ENCODE data around the gene DCUN1D2. TPM values are rescaled to one million over a fixed set of nuclear protein-coding genes. Genes with fewer than 3 reads are reported as not detected.

DCUN1D2 gene
- total RNA-seq (2014; rRNA removed; shearing (Covaris generic)) = 6.3 and 12.7 TPM in 2 replicates

DNA sequence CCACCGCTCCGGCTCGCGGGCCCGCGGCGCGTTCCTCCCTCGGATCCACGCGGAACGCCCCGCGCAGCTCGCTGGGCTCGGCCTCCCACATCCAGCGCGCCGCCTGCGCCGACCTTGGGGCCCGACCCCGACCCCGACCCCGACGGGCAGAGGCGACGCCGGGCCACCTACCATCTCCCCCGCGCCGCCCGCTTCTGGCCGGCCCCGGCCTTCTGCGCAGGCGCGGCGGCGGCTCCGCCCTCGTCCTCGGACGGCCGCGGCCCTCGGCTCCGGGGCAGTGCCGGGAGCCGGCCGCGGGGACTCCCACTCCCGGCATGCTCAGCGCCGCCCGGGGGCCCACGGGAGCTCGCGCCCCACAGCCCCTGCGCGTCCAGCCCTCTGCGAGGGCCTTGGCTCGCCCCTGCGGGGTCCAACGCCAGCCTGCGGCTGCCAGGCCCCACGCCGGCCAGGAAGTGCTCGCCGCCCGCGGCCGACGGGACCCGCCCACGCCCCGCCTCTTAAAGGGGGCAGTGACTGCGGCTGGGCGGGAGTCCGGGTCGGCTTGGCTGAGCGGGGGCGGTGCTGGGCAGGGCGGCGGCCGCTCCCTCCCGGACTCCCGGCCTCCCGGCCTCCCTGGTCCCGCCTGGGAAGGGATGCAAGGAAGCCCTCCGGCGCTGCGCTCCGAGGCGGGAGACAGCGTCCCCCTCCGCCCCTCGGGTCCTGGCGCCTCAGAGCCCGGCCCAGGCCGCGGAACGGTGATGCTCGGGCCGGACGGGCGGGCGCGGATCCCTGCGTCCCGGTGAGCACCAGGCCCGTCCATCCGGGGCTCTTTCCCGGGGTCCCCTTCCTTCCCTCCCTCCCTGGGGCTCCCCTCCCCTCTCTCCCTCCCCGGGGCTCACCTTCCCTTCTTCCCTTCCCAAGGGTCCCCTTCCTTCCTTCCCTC is at the start of gene DCUN1D2:
Gene DCUN1D2, minus strand, starts transcription at position 216 of the 922 bp plus-strand sequence. Its CDS starts 42 bp downstream, at position 174.
- peak; percentile 94 for DNase-seq (ENCODE audit: low spot score)
- in situ Hi-C loops (cut with HindIII; ENCODE audit: low sequenced_read_pairs) = no loop called here

DNA sequence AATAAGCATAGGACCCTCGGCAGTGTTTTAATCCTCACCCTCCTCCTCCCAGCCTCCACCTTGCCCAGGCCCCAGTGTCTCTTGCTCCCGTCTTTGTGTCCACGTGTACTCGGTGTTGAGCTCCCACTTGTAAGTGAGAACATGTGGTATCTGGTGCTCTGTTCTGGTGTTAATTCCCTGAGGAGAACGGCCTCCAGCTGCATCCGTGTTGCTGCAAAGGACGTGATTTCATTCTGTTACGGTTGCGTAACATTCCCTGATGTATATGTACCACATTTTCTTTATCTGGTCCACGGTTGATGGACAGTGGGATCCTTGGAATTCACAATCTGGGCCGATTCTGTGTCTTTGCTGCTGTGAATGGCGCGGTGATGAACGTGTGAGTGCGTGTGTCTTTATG is 49.3 kb upstream of the DCUN1D2 start:
- in situ Hi-C loops (cut with HindIII; ENCODE audit: low sequenced_read_pairs) = no loop called here
- no peak for DNase-seq (ENCODE audit: low spot score)

DNA sequence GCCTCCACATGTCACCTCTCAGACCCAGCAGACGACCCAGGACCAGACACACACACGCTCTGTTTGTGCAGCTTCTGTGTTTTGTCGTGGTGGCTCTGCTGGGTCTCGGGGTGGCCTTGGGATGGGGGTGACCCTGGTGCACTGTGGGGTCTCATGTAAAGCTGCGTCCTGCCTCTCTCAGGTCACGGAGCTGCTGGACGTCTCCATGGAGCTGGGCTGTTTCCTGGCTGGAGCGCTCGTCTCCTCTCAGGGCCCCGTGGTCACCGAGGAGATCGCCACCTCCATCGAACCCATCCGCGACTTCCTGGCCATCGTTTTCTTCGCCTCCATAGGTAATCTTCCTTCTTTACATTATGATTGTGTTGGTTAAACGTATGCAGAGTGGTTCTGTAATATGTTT is 48.7 kb upstream of the DCUN1D2 start:
- in situ Hi-C loops (cut with HindIII; ENCODE audit: low sequenced_read_pairs) = no loop called here
- no peak for DNase-seq (ENCODE audit: low spot score)

DNA sequence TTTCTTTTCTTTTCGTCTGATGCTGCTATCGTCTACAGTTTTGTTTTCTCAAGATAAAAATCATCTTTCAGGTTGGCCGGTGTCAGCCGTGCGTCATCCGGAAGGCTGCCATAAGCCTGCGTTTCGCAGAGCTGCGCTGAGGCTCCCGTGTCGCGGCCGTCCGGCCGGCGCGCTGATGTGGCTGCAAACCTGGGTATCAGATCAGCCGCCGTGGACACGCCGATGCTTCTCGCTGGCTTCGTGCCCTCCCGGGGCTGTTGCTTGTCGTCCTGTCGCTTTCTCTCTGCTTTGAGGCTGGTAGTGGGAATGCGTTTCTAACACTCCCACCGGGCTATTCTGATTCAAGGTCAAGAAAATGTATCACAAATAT is 48.2 kb upstream of the DCUN1D2 start:
- in situ Hi-C loops (cut with HindIII; ENCODE audit: low sequenced_read_pairs) = no loop called here
- peak; percentile 25 for DNase-seq (ENCODE audit: low spot score)

DNA sequence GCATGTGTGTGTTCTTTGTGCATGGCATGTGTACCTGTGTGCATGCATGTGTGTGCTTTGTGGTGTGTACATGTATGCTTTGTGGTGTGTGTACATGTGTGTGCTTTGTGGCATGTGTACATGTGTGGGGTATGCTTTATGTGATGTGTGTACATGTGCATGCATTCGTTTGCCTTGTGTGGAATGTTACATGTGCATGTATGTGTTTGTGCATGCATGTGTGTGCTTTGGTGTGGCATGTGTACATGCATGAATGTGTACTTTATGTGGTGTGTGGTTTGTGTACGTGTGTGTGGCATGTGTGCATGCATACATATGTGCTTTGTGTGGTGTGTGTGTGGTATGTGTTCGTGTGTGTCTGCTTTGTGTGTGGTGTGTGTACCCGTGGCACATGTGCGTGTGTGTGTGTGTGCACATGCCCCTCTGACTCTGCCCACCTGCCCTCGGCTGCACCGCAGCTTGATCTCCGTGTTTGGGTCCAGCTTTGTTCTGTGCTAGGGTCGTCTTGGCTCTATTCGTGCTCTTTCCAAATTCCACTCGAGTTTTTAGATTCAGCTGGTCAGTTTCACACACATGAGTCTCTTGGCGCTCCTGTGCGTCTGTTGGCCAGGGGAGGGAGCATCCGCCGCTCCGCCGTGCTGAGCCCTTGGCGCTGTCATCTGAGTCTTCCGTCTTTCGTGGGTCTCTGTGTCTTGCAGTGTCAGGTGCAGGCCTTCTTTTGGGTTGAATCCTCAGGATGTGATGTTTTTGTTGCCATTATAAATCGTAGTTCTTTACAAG is 47.6 kb upstream of the DCUN1D2 start:
- in situ Hi-C loops (cut with HindIII; ENCODE audit: low sequenced_read_pairs) = no loop called here
- no peak for DNase-seq (ENCODE audit: low spot score)

DNA sequence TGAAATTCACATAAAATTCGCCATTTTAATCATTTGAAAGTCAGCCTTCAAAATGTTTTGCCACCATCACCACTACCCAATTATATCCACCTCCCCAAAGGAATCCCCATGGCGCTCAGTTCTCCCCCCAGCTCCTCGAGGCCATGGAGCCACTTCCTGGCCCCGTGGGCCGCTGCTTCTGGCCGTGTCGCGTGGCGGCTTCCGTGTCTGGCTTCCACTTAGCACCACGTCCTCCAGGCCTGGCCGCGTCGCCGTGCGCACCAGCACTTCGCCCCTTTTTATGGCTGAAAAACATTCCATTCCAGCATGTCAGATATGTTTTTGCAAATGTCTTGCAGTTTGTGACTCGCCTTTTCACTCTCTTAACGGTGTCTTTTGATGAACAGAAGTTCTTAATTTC is 46.7 kb upstream of the DCUN1D2 start:
- in situ Hi-C loops (cut with HindIII; ENCODE audit: low sequenced_read_pairs) = no loop called here
- no peak for DNase-seq (ENCODE audit: low spot score)

DNA sequence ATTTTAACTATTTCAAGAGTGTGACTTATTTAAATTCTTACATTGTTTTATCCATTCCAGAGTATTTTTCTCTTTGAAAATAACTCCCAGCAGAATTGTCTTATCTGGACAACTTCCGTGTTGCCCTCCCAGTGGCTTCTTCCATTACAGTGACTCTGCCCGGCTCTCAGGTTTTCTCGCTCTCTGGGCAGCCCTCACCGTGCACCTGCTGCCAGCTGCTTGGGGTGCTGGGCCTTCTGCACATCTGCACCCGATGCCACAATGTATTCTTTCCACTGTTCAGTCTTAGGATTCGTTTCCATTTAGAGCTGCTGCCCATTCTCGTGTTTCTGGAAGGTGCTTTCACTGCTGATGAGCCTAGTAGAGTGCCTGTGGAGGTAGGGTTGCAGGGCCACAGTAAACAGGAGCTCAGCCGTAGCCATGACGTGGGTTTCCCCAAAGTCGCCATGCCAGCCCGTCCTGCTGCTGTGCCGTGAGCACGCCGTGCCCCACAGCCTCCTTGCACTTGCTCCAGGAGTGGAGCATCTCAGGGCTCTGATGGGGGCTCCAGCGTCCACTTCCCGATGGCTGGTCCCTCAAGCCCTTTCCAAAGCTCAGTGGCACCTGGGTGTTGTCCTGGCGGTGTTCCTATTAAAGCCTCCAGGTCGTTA is 46.1 kb upstream of the DCUN1D2 start:
- in situ Hi-C loops (cut with HindIII; ENCODE audit: low sequenced_read_pairs) = no loop called here
- no peak for DNase-seq (ENCODE audit: low spot score)

DNA sequence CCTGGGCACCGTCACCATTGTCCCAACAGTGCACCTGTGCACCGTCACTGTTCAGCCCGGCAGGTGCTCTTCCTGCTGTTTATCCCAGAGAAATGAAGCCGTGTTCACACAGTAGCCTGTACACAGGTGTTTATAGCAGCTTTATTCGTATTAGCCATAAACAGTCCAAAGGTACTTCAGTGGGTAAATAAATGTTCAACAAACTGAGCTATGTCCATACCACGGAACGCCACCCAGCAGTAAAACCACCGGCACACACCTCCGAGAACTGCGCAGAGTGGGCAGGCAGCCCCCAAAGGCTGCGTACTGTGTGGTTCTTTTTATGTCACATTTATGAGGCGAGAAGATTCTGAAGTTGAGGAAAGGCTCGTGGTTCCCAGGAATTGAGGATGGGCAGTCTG is 44.9 kb upstream of the DCUN1D2 start:
- in situ Hi-C loops (cut with HindIII; ENCODE audit: low sequenced_read_pairs) = no loop called here
- DNase-seq (ENCODE audit: low spot score) = no peak

DNA sequence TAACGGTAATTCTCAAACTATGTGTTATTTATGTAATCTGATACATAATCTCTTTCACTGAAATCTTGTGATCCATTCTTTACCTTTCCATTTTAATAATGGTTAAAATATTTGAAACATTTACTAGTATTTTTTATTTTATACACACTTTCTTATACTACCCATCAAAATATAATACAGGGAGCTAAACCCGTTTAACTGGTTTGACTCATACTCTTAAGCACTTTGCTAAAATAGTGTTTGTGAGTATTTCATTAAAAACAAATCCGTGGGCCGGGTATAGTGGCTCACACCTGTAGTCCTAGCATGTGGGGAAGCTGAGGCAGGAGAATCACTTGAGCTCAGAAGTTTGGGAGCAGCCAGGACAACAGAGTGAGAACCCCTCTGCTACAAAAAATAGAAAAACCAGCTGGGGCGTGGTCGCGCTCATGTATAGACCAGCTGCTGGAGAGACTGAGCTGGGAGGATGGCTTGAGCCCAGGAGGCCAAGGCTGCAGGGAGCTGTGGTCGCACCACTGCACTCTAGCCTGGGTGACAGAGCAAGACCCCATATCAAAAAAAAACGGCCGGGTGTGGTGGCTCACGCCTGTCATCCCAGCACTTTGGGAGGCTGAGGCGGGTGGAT is 43.8 kb upstream of the DCUN1D2 start:
- in situ Hi-C loops (cut with HindIII; ENCODE audit: low sequenced_read_pairs) = no loop called here
- no peak for DNase-seq (ENCODE audit: low spot score)

DNA sequence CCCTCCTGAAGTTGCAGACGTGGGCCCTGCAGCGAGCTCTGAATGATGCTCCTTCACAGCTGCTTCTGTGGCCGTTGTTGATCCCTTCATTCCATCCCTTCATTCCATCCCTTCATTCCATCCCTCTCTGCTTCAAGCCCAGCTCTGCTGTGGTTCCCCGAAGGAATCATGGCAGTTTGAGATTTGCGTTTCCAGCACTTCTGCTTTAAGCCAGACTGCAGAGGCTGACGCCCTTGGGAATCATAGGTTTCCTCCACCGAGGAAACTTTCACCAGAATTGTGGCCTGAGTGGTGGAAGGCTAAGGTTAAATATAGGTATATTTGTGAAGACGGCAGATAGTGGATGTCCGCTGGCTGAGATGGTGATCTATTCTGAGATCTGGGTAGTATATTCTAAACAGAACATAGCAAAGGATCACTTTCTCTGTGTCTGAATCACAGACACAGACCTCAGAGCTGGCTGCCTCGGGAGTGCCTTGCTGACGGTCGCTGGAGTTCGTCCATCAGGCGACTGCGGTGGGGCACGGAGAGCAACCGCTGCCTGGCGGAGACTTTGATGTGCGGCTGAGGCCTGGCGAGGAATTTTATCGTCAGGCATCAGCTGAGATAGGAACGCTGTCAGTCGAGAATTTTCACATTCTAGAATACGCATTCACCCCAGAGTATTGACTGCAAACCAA is 42.8 kb upstream of the DCUN1D2 start:
- DNase-seq (ENCODE audit: low spot score) = no peak
- in situ Hi-C loops (cut with HindIII; ENCODE audit: low sequenced_read_pairs) = no loop called here

DNA sequence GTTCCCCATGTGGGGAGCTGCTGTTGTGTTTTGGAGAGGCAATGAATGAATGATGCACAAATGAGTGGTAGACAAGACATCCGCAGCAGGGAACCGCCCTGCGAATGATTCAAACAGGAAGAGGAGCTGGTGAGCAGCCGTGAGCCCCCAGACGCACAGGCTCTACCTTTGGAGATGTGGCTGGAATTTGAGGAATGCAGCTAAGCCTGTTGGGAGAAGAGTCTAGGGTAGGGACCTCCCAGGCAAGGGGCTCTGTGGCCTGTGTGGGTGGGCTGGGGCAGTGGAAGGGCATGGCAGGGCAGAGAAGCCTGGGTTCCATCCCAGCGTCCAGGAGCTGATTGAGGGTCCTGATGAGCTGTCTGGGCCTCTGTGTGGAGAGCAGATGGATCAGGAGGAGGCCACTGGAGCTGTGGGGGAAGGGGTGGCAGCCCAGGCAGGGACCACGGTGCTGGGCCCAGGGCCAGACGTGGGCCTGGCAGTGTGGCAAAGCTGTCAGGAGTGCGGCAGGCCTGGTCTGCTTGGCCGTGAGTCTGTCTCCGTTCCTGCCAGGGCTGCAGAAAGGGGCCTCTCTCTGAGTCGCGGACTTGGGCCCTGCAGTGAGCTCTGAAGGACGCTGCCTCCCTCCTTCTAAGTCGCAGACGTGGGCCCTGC is 41.8 kb upstream of the DCUN1D2 start:
- in situ Hi-C loops (cut with HindIII; ENCODE audit: low sequenced_read_pairs) = no loop called here
- DNase-seq (ENCODE audit: low spot score) = peak; percentile 34

DNA sequence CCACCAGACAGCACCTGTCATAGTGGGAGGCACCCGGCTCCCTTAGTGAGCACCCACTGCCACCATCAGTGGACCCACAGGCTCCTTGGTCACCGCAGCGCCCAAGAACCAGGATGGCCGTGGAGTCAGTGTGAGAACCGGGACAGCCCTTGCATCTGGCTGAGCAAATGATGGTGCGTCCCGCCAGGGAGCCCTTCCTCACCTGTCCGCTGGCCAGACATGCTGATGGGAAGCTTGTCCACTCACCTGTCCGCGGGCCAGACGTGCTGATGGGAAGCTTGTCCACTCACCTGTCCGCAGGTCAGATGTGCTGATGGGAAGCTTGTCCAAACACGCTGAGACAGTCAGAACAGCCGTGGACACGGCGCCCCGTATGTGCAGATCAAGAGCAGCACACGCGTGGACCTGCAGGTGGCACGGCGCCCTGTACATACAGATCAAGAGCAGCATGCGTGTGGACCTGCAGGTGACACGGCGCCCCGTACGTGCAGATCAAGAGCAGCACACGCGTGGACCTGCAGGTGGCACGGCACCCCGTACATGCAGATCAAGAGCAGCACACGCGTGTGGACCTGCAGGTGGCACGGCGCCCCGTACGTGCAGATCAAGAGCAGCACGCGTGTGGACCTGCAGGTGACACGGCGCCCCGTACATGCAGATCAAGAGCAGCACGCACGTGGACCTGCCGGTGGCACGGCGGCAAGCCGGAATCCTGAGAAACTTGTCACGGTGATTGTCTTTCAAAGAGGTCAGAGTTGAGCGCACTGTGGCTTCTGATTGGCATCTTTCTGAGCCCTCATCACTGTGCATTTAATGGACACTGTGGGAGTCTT is 40.7 kb upstream of the DCUN1D2 start:
- in situ Hi-C loops (cut with HindIII; ENCODE audit: low sequenced_read_pairs) = no loop called here
- DNase-seq (ENCODE audit: low spot score) = no peak

DNA sequence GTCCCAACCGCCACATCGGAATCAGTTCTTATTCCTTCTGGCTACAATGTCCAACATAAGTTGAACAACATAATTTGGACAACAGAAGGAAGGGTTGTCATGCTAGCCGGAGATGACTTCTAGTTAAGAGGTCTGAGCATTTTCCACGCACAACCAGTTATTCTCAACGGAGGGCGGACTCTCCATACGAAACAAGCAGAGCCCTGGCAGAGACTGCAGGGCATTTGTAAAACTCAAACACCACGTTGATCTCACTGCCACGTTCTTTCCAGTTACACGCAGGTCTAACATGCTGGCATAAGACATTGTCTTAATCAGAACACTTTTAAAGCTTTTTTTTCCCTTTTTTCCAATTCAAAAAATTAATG is 38.3 kb upstream of the DCUN1D2 start:
- in situ Hi-C loops (cut with HindIII; ENCODE audit: low sequenced_read_pairs) = no loop called here
- no peak for DNase-seq (ENCODE audit: low spot score)

DNA sequence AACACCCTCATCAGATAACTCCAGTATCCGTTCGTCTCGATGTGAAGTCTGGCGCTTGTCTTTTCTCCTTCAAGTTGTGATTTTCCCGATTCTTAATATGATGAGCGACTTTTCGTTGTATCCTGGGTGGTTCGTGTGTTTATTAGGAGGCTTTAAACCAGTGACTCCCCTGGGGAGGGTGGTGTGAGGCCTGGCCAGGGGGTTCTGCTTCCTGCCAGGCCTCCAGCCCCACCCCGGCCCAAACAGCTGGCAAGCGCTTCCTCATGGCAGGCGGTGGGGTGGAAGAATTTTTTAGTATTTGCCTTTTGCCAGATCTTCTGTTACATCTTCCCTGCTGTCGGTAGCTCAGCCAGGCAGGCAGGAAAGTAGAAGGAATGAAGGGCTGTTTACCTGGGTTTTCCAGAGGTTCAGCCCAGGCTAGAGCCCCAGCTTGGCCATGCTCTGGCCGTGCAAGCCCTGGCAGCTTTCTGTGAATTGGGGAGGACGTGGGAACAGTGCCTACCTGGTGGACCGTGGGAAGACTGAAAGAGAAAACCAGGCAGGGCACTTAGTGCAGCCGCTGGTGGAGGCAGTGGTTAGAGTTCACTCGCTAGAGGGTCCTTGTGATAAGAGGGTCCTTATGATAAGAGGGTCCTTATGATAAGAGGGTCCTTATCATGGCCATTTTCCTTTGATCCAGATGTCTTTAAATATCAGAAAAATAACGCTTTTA is 37.7 kb upstream of the DCUN1D2 start:
- in situ Hi-C loops (cut with HindIII; ENCODE audit: low sequenced_read_pairs) = no loop called here

DNA sequence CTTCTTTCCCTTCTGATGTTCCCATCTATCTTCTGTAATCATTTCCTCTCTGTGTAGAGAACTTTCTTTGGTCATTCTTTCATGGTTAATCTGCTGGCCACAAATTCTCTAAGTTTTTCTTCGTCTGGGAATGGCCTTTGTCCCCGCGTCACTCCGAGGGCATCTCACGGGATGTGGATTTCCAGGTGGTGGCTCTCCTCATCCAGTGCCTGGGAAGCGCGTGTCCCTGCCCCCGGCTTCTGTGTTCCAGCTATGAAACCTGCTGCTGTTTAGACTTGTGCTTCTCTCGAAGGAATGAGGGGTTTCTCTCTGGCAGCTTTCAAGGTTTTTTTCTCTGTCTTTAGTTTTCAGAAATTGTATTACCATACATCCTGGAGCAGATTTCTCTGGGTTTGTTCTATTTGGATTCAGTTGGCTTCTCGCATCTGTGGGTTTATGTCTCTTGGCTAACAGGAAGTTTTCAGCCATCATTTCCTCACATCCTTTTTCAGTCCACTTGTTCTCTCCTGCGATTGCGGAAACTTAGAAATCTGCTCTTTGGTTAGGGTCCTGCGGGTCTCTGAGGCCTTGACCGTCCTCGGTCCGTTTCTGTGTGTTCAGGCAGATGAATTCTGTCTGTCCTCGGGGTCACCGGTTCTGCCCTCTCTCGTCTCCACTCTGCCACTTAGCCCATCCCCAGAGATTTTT is 36.9 kb upstream of the DCUN1D2 start:
- peak; percentile 40 for DNase-seq (ENCODE audit: low spot score)

More for the DNA sequence above, 37.7 kb upstream of the DCUN1D2 start:
- no peak for DNase-seq (ENCODE audit: low spot score)

DNA sequence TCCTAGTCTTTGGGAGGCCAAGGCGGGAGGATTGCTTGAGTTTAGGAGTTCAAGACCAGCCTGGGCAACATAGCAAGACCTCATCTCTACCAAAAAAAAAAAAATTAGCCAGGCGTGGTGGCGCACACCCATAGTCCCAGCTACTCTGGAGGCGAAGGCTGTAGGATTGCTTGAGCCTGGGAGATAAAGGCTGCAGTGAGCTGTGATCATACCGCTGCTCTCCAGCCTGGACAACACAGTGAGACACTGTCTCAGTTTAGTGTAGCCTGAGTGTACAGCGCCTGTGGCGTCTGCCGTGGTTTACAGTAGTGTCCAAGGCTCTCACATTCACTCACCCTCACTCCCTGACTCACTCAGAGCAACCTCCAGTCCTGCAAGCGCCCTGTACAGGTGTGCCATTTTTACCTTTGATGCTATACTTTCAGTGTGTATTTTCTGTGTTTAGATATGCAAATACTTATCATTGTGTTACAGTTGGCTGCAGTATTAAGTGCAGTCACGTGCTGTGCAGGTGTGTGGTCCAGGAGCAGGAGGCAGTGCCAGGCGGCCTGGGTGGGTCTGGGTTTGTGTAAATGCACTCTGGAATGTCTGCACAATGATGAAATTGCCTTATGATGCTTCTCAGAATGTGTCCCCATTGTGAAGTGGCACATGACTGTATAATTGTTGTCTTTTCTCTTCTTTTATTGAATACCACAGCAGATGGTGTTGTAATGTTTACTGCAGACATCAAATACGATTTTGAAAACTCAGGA is 36.1 kb upstream of the DCUN1D2 start:
- no peak for DNase-seq (ENCODE audit: low spot score)
- in situ Hi-C loops (cut with HindIII; ENCODE audit: low sequenced_read_pairs) = no loop called here

More for the DNA sequence above, 36.9 kb upstream of the DCUN1D2 start:
- in situ Hi-C loops (cut with HindIII; ENCODE audit: low sequenced_read_pairs) = no loop called here
